ENCODE measurements around the gene WFDC8.
"Not testable (repeated sequence)": the region's sequence is repeated elsewhere in the genome, so short reads cannot be mapped to it uniquely, and the experiment has no call there.

Gene WFDC8

GRCh38 chr20:45592574-45593189 is 13.6 kb upstream of the WFDC8 start:
- Histone ChIP-seq H3K4me1 (ENCODE audit: insufficient read depth, low read length, severe bottlenecking) (no peaks in the 10 kb centered on the region), H3K36me3 (ENCODE audit: insufficient read depth, low read length) (no peaks in the 10 kb centered on the region), H3F3A (ENCODE audit: insufficient read depth, low read length) (no peaks in the 10 kb centered on the region), H3K4me2 (ENCODE audit: low read length) (no peak overlapping the region), H3K9ac (ENCODE audit: low read length) (no peak overlapping the region), H3K27me3 (ENCODE audit: insufficient read depth, low read length) (no peaks in the 10 kb centered on the region; the same call in 1 of the 2 replicates), H4K20me1 (ENCODE audit: insufficient read depth, low read length) (no peaks in the 10 kb centered on the region), H3K4me3 (ENCODE audit: low read depth, low read length, poor library complexity, severe bottlenecking) (no peak overlapping the region), H2AFZ (ENCODE audit: low read length) (no peak overlapping the region), H3K27ac (ENCODE audit: low read depth, low read length, poor library complexity, severe bottlenecking) (no peak overlapping the region), H3K79me2 (ENCODE audit: insufficient read depth, low read length) (no peaks in the 10 kb centered on the region), H3K9me3 (ENCODE audit: low read length) (no peaks in the 10 kb centered on the region), H3K9me2 (ENCODE audit: low read depth, low read length) (no peaks in the 10 kb centered on the region)
- TF ChIP-seq CTCF (IDR thresholded peaks at IDR 0.05; ENCODE audit: low read length) (peak; percentile 86), EZH2 (IDR thresholded peaks at IDR 0.05; ENCODE audit: borderline replicate concordance, low read length) (no peak)

- no peaks in the 10 kb centered on the region for H3K9me3 ChIP-seq (ENCODE audit: low read length)
These were observed 10.6 kb upstream of the WFDC8 start for GRCh38 chr20:45589725-45590124.

GRCh38 chr20:45588800-45589199 is 9.7 kb upstream of the WFDC8 start:
- Histone ChIP-seq H3K4me1 (ENCODE audit: insufficient read depth, low read length, severe bottlenecking) (no peaks in the 10 kb centered on the region), H3K79me2 (ENCODE audit: insufficient read depth, low read length) (no peaks in the 10 kb centered on the region), H3F3A (ENCODE audit: insufficient read depth, low read length) (no peaks in the 10 kb centered on the region), H3K4me2 (ENCODE audit: low read length) (no peak overlapping the region), H3K9me2 (ENCODE audit: low read depth, low read length) (no peaks in the 10 kb centered on the region), H2AFZ (ENCODE audit: low read length) (no peak overlapping the region), H3K9me3 (ENCODE audit: low read length) (no peaks in the 10 kb centered on the region), H3K27me3 (ENCODE audit: insufficient read depth, low read length) (no peaks in the 10 kb centered on the region), H3K27ac (ENCODE audit: low read depth, low read length, poor library complexity, severe bottlenecking) (no peak overlapping the region), H3K9ac (ENCODE audit: low read length) (no peak overlapping the region), H3K36me3 (ENCODE audit: insufficient read depth, low read length) (no peaks in the 10 kb centered on the region), H4K20me1 (ENCODE audit: insufficient read depth, low read length) (no peaks in the 10 kb centered on the region), H3K4me3 (ENCODE audit: low read depth, low read length, poor library complexity, severe bottlenecking) (no peak overlapping the region)
- TF ChIP-seq CTCF (IDR thresholded peaks at IDR 0.05; ENCODE audit: low read length) (no peak), EZH2 (IDR thresholded peaks at IDR 0.05; ENCODE audit: borderline replicate concordance, low read length) (no peak)

More at GRCh38 chr20:45589725-45590124, 10.6 kb upstream of the WFDC8 start:
- Histone ChIP-seq H2AFZ (ENCODE audit: low read length) (no peak overlapping the region), H3K4me1 (ENCODE audit: insufficient read depth, low read length, severe bottlenecking) (no peaks in the 10 kb centered on the region), H3F3A (ENCODE audit: insufficient read depth, low read length) (no peaks in the 10 kb centered on the region), H3K4me2 (ENCODE audit: low read length) (no peak overlapping the region), H3K27me3 (ENCODE audit: insufficient read depth, low read length) (no peaks in the 10 kb centered on the region), H3K36me3 (ENCODE audit: insufficient read depth, low read length) (no peaks in the 10 kb centered on the region), H3K27ac (ENCODE audit: low read depth, low read length, poor library complexity, severe bottlenecking) (no peak overlapping the region), H4K20me1 (ENCODE audit: insufficient read depth, low read length) (no peaks in the 10 kb centered on the region), H3K79me2 (ENCODE audit: insufficient read depth, low read length) (no peaks in the 10 kb centered on the region), H3K9ac (ENCODE audit: low read length) (no peak overlapping the region), H3K9me2 (ENCODE audit: low read depth, low read length) (no peaks in the 10 kb centered on the region), H3K4me3 (ENCODE audit: low read depth, low read length, poor library complexity, severe bottlenecking) (no peak overlapping the region)
- TF ChIP-seq CTCF (IDR thresholded peaks at IDR 0.05; ENCODE audit: low read length) (no peak), EZH2 (IDR thresholded peaks at IDR 0.05; ENCODE audit: borderline replicate concordance, low read length) (no peak)

- not testable (repeated sequence) for H2AFZ ChIP-seq (ENCODE audit: low read length)
These were observed 6.9 kb upstream of the WFDC8 start for GRCh38 chr20:45585986-45586385.

GRCh38 chr20:45584294-45584693 is 5.2 kb upstream of the WFDC8 start:
- not testable (repeated sequence) for H3K79me2 ChIP-seq (ENCODE audit: insufficient read depth, low read length); H3K9ac ChIP-seq (ENCODE audit: low read length); H3K4me3 ChIP-seq (ENCODE audit: low read depth, low read length, poor library complexity, severe bottlenecking); H3K9me3 ChIP-seq (ENCODE audit: low read length); H2AFZ ChIP-seq (ENCODE audit: low read length); H3F3A ChIP-seq (ENCODE audit: insufficient read depth, low read length); H3K4me1 ChIP-seq (ENCODE audit: insufficient read depth, low read length, severe bottlenecking); H3K4me2 ChIP-seq (ENCODE audit: low read length); H3K27ac ChIP-seq (ENCODE audit: low read depth, low read length, poor library complexity, severe bottlenecking); H4K20me1 ChIP-seq (ENCODE audit: insufficient read depth, low read length); H3K36me3 ChIP-seq (ENCODE audit: insufficient read depth, low read length); H3K27me3 ChIP-seq (ENCODE audit: insufficient read depth, low read length); H3K9me2 ChIP-seq (ENCODE audit: low read depth, low read length)

More at GRCh38 chr20:45585986-45586385, 6.9 kb upstream of the WFDC8 start:
- not testable (repeated sequence) for H3K4me3 ChIP-seq (ENCODE audit: low read depth, low read length, poor library complexity, severe bottlenecking); H3K79me2 ChIP-seq (ENCODE audit: insufficient read depth, low read length); H3K36me3 ChIP-seq (ENCODE audit: insufficient read depth, low read length); H3F3A ChIP-seq (ENCODE audit: insufficient read depth, low read length); H3K9ac ChIP-seq (ENCODE audit: low read length); H4K20me1 ChIP-seq (ENCODE audit: insufficient read depth, low read length); H3K27me3 ChIP-seq (ENCODE audit: insufficient read depth, low read length); H3K9me2 ChIP-seq (ENCODE audit: low read depth, low read length); H3K4me2 ChIP-seq (ENCODE audit: low read length); H3K4me1 ChIP-seq (ENCODE audit: insufficient read depth, low read length, severe bottlenecking); H3K9me3 ChIP-seq (ENCODE audit: low read length); H3K27ac ChIP-seq (ENCODE audit: low read depth, low read length, poor library complexity, severe bottlenecking)
